Stimulated activated CD8-positive, alpha-beta memory T cell treated with anti-CD3 and anti-CD28 coated beads, Interleukin-2, amount 100 ng/mL, for 1 hour (primary cell): ENCODE measurements around the gene SNN.

Experiments
- DNase-seq, 2 donors: peaks; one replicate each; pipeline ENCODE4 v3.0.0-alpha.2; 2020; ENCODE audit warnings: low read depth in 2 of 2

SNN gene

GRCh38 chr16:11699234-11699894 lies 31.1 kb downstream of the SNN start:
- no peak for DNase-seq

GRCh38 chr16:11700264-11701029 lies 32.2 kb downstream of the SNN start:
- DNase-seq: no peak

GRCh38 chr16:11705311-11706025 lies 37.2 kb downstream of the SNN start:
- DNase-seq: no peak

- DNase-seq: no peak
Measured at GRCh38 chr16:11706180-11706742, 38.0 kb downstream of the SNN start.

- DNase-seq: no peak
Measured at GRCh38 chr16:11707679-11708197, 39.5 kb downstream of the SNN start.

- DNase-seq: no peak
Measured at GRCh38 chr16:11708421-11708820, 40.2 kb downstream of the SNN start.

GRCh38 chr16:11711662-11712061 lies 43.4 kb downstream of the SNN start:
- no peak for DNase-seq

GRCh38 chr16:11712122-11712521 lies 43.9 kb downstream of the SNN start:
- no peak for DNase-seq

GRCh38 chr16:11715246-11715947 lies 47.1 kb downstream of the SNN start:
- DNase-seq: no peak

- no peak for DNase-seq
Measured at GRCh38 chr16:11716336-11716735, 48.1 kb downstream of the SNN start.

- no peak for DNase-seq
Measured at GRCh38 chr16:11717811-11718210, 49.6 kb downstream of the SNN start.

GRCh38 chr16:11719171-11719570 lies 50.9 kb downstream of the SNN start:
- no peak for DNase-seq

- DNase-seq: no peak
Measured at GRCh38 chr16:11719762-11720161, 51.5 kb downstream of the SNN start.

GRCh38 chr16:11721781-11722467 lies 53.7 kb downstream of the SNN start:
- DNase-seq: no peak

GRCh38 chr16:11722468-11722808 lies 54.2 kb downstream of the SNN start:
- DNase-seq: no peak

- no peak for DNase-seq
Measured at GRCh38 chr16:11725457-11725856, 57.2 kb downstream of the SNN start.

- no peak for DNase-seq
Measured at GRCh38 chr16:11726008-11726407, 57.8 kb downstream of the SNN start.

- no peak for DNase-seq
Measured at GRCh38 chr16:11727796-11728543, 59.7 kb downstream of the SNN start.
